ENCODE results near the gene CTDSPL.
A peak's percentile ranks its signal among the peaks of the same experiment; 100 is the strongest.

The CTDSPL gene

GRCh38 chr3:37855363-37855970, 6.2 kb upstream of the CTDSPL start:
- peak; percentile 53 for DNase-seq

DNA sequence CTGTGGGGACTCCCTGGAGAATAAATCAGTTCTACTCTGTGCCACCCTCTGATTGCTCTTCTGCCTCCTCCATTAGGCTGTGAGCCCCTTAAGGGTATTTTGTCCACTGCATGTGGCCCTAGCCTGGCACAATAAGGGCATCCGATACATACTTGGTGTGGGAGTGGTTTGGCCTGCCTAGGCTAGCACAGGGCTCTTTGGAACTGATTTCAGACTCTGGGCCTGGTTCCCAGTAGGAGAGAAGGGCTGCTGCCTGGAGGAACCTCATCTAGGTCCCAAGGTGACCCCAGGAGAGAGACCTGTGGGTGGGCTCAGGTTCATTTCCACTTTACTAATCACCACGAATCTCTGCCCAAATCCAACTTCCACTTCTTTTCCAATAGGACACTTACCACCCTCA, 5.3 kb upstream of the CTDSPL start:
- DNase-seq = no peak

DNA sequence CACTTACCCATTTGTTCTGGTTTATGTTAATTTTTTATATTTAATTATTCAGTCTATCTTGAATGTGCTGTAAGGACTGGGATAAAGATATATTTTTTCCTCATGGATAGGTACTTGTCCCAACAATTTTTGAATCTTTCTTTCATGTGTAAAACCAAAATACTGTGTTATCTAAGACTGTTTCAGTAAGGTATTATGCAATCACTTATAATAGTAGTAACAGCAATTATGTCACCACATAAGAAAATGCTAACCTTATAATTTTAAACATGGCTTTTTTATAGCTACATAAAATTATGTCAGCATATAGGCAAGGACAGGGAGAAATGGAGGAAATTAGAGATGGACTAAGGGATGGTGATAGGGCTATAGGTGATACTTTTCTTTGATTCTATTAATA, 2.9 kb upstream of the CTDSPL start:
- DNase-seq = no peak

GRCh38 chr3:37859354-37859753, 2.3 kb upstream of the CTDSPL start:
- no peak for DNase-seq

GRCh38 chr3:37859908-37860199, 1.8 kb upstream of the CTDSPL start:
- DNase-seq = no peak

DNA sequence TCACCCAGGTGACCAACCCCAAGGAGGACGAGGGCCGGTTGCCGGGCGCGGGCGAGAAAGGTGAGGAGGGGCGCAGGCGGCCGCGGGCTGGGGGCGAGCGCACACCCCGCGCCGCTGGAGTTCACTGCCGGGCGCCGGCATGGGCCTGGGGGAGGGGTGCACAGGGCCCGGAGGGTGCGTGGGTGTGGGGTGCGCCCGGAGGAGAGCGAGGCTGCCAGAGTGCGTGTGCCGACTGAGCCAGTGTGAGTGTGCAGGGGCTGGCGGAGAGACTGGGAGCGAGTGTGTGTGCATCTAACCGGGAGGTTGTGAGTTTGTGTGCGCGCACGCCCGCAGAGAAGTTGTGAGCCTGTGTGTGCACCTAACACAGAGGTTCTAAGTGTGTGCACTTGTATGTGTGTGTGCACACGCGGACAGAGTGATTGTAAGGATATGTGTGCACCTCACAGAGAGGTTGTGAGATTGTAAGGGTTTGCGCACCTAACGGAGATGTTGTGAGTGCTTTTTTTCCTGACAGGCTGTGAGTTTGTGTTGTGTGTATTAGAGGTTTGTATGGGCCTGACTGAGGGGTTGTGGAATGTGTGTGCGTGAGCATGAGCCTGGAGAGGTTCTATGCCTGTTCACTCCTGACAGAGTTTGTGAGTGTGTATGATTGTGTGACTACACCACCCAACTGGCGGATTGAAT, 681 bp downstream of the CTDSPL start:
- DNase-seq = no peak

DNA sequence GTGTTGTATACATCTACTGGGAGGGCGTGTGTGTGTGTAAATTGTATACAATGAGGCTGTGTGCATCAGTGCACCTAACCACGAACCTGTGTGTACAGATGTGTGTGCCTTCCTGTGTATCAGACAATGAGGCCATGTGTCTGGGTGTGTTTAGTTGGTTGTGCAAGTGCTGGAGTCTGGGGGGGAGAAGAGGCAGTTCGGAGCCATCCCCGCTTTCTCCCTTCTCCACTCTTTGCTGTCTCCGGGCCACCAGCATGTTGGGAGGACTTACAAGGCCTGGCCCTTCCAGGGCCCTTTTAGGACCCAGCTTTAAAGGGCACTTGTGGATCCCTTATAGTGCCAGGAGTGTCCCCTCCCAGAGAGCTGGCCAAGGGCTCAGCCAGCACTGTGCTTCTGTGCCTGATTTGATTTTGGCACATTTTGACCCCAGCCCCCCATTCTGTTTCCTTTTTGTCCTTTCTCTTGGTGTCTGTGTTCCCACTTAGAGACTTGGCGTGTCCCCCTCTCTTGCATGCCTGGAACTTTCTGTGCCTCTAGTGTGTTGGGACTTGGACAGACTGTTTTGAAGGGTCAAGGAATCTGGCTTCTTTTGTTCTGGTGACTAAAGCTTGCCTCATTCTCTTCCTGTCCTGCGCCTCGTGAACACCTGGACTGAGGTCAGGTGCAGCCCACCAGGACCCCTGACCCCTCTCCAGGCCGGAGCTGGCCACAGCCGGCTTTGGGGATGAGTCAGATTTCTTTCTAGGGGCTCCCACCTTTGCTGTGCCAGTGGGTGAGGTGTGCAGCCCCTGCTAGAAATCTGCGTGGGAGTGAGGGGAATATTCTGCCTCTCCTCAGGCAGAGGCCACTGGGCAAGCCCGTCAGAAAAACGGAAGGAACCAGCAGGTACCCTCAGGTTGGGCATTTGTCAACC, 1.5 kb downstream of the CTDSPL start:
- DNase-seq = no peak

GRCh38 chr3:37863949-37864822, 2.5 kb downstream of the CTDSPL start:
- peak; percentile 43 for DNase-seq

- DNase-seq = no peak
Observed at GRCh38 chr3:37864904-37865303, 3.2 kb downstream of the CTDSPL start.

GRCh38 chr3:37867144-37867543, 5.5 kb downstream of the CTDSPL start:
- DNase-seq = no peak

- DNase-seq = no peak
Observed at GRCh38 chr3:37871858-37872257, 10.2 kb downstream of the CTDSPL start.

DNA sequence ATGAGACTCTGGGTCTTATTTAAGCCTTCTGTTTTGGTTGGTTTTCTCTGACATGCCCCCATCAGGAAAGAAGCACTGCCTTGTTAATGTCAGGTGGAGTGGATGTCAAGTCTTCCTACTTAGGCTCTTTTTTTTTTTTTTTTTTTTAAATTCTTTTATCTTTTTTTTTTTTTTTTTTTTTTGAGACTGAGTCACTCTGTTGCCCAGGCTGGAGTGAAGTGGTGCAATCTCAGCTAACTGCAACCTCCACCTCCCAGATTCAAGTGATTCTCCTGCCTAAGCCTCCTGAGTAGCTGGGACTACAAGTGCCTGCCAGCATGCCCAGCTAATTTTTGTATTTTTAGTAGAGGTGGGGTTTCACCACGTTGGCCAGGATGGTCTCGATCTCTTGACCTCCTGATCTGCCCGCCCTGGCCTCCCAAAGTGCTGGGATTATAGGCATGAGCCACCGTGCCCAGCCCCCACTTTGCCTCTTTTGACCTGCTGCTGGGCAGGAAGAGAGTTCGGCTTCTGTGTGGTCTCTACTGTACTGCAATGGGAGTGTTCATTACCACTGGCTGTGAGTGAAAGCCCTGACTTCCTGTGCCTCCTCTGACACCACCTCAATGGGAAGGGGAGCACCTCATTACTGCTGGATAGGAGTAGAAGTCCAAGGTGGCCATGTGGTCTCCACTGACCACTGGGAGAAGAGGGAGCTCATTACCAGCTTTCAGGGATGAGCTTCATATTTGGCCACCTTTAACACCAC, 10.9 kb downstream of the CTDSPL start:
- DNase-seq = no peak

DNA sequence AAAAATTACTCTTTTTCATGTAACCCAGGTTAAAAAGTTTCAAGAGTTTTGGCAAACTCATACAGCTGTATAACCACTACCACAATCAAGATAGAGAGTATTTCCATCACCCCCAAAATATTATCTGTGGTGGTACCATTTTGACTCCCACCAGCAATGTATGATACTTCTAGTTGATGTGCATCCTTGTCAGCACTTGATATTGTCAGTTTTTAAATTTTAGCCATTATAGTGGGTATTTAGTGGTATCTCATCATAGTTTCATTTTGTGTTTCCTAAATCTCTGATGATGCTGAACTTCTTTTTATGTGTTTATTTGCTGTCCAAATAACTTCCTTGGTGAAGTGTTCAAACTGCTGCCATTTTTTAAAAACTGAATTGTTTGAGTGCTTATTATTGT, 14.6 kb downstream of the CTDSPL start:
- no peak for DNase-seq

- DNase-seq = no peak
Observed at GRCh38 chr3:37882711-37883110, 21.0 kb downstream of the CTDSPL start.

GRCh38 chr3:37885814-37886213, 24.1 kb downstream of the CTDSPL start:
- DNase-seq = no peak

- no peak for DNase-seq
Observed at GRCh38 chr3:37886395-37886794, 24.7 kb downstream of the CTDSPL start.

GRCh38 chr3:37887062-37887461, 25.4 kb downstream of the CTDSPL start:
- DNase-seq = no peak

GRCh38 chr3:37887824-37888223, 26.1 kb downstream of the CTDSPL start:
- no peak for DNase-seq

DNA sequence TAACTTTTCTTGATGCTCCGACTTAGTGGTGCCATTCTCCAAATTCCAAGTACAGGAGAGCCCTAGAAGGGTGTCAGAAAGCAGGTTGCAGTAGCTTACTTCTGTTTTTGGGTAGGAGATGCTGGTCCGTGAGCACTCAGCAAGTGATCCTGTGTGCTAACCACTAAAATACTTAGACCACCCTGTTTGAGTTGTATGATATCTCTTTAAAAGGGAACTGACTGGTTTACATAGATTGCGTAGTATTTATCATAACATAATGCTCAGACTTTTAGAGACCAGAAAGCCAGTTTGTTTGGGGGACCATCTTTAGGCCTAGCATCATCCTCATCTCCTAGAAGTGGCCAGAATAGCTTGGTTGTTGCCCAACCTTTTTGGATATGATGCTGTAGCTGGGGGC, 26.7 kb downstream of the CTDSPL start:
- no peak for DNase-seq

DNA sequence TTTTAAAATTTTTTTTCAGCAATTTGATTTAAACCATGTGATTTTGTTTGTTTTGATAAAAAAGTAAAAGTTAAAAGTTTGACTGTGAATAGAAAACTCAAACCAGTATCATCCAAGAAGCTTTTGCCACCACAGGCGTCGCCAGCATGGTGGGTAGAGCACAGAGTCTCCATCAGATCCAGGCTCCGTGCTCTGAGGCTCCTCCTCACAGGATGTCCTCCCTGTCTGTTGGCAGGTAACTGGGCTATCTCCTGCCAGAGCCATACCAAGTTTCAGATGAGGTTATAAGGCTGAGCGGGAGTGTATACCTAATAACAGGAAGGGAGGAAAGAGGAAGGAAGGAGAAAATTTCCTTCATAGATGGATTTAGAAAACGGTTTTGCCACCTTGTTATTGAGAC, 28.8 kb downstream of the CTDSPL start:
- no peak for DNase-seq

DNA sequence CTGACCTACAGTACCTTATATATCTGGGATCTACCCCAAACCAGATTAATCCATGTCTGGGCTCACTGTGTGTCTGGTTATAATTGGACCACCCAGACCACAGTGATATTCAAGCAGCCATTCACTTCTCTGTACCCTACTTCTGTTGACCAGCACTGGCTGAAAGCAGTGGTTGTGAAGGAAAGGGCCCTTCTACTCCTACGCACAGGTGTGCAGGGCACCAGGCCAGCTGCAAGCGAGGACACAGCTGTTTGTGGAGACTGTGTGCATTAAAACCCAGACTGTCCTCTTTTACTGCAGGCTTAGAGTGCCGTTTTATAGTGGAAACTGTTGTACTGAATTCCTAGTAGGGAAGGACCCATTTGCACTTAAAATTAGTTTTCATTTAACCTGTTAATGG, 29.5 kb downstream of the CTDSPL start:
- no peak for DNase-seq

- no peak for DNase-seq
Observed at GRCh38 chr3:37892927-37893600, 31.4 kb downstream of the CTDSPL start.
